Measurements from ENCODE around the gene KIAA0513.

GRCh38 chr16:84986879-84987278, 40.7 kb upstream of the KIAA0513 start:
- TF ChIP-seq CTCF (IDR thresholded peaks at IDR 0.05) (no peak), EZH2 (IDR thresholded peaks at IDR 0.05; ENCODE audit: borderline replicate concordance, insufficient read depth, low read depth, low read length, poor library complexity, severe bottlenecking) (no peak)
